Upper lobe of right lung (tissue), 1 donor: Measurements from ENCODE around the gene TMX1. TPM values are rescaled to one million over a fixed set of nuclear protein-coding genes. Genes with fewer than 3 reads are reported as not detected.
"Not testable (repeated sequence)": the region's sequence is repeated elsewhere in the genome, so short reads cannot be mapped to it uniquely, and the experiment has no call there.

ENCODE experiments used
- ATAC-seq: fragments of 200-7000 bp; cut with Tn5 transposase; one replicate; pipeline ENCODE4 v1.9.1; 2020; ENCODE audit warnings: mild to moderate bottlenecking, moderate library complexity
- DNase-seq: peaks from one replicate; pipeline ENCODE4 v3.0.0-alpha.2; 2020
- H3K27ac ChIP-seq: fragments of 200-600 bp; one replicate; pipeline ENCODE4 v1.8.0; 2022
- H3K27me3 ChIP-seq: fragments of 200-600 bp; one replicate; pipeline ENCODE4 v1.8.0; 2022; ENCODE audit warnings: mild to moderate bottlenecking
- H3K36me3 ChIP-seq: fragments of 200-600 bp; one replicate; pipeline ENCODE4 v1.8.0; 2022
- H3K4me1 ChIP-seq: fragments of 200-600 bp; one replicate; pipeline ENCODE4 v1.8.0; 2022
- H3K4me3 ChIP-seq: fragments of 200-600 bp; one replicate; pipeline ENCODE4 v1.8.0; 2022; ENCODE audit warnings: mild to moderate bottlenecking
- H3K9me3 ChIP-seq: fragments of 200-600 bp; one replicate; pipeline ENCODE4 v1.8.0; 2022
- CTCF ChIP-seq: fragments of 200-600 bp; IDR thresholded peaks from one replicate; pipeline ENCODE4 v1.8.0; 2022; ENCODE audit warnings: antibody characterized with exemption
- intact Hi-C: fragments of 100-400 bp; cut with DNase I; formaldehyde crosslinking; loops from one replicate; pipeline ENCODE4 v1.11.0; 2022
- total RNA-seq: library from RNA; stranded (reverse); fragmentation: NEBNext Ultra II Directional; extraction: Animal tissue kit (Norgen Biotek cat#: 25700); gene quantifications from one replicate; pipeline ENCODE4 v1.2.1, GENCODE V29; 2021
- donor health status: DM: no; HTN: yes; CAD: no; lungs with severe emphysema.

The TMX1 gene
- total RNA-seq, 1 donor from 2014 or later, result 31.8 TPM

- Histone ChIP-seq H3K4me3 (no peak overlapping the region), H3K4me1 (no peaks in the 10 kb centered on the region), H3K9me3 (no peaks in the 10 kb centered on the region), H3K27ac (no peak overlapping the region), H3K27me3 (no peaks in the 10 kb centered on the region), H3K36me3 (no peaks in the 10 kb centered on the region)
- no peak for TF ChIP-seq CTCF
- DNase-seq (no peak), ATAC-seq (no peak)
- intact Hi-C loops, result loop anchor here (10.0 kb wide), 1 partner anchor 252 kb away; no protein-coding TSS in a partner anchor
These were observed 23.4 kb upstream of the TMX1 start for GRCh38 chr14:51216602-51217001.

- Histone ChIP-seq H3K4me3 (no peak overlapping the region), H3K4me1 (no peaks in the 10 kb centered on the region), H3K36me3 (no peaks in the 10 kb centered on the region), H3K27me3 (no peaks in the 10 kb centered on the region), H3K9me3 (no peaks in the 10 kb centered on the region), H3K27ac (no peak overlapping the region)
- intact Hi-C loops, result loop anchor here (10.0 kb wide), 1 partner anchor 255 kb away; no protein-coding TSS in a partner anchor
- ATAC-seq, result no peak
- peak; percentile 65 for TF ChIP-seq CTCF
- no peak for DNase-seq
These were observed 20.3 kb upstream of the TMX1 start for GRCh38 chr14:51219473-51220448.

GRCh38 chr14:51223463-51223862 is 16.6 kb upstream of the TMX1 start:
- H3K9me3 ChIP-seq, H3K27me3 ChIP-seq, ATAC-seq, H3K4me1 ChIP-seq, intact Hi-C loops, H3K36me3 ChIP-seq, DNase-seq, H3K27ac ChIP-seq, H3K4me3 ChIP-seq: not testable (repeated sequence)

- Histone ChIP-seq H3K36me3 (no peaks in the 10 kb centered on the region), H3K27me3 (no peaks in the 10 kb centered on the region), H3K9me3 (no peaks in the 10 kb centered on the region), H3K4me1 (no peaks in the 10 kb centered on the region), H3K4me3 (no peak overlapping the region), H3K27ac (no peak overlapping the region)
- intact Hi-C loops, result no loop called here
- DNase-seq (no peak), ATAC-seq (no peak)
- no peak for TF ChIP-seq CTCF
These were observed 15.5 kb upstream of the TMX1 start for GRCh38 chr14:51224551-51224950.

DNA sequence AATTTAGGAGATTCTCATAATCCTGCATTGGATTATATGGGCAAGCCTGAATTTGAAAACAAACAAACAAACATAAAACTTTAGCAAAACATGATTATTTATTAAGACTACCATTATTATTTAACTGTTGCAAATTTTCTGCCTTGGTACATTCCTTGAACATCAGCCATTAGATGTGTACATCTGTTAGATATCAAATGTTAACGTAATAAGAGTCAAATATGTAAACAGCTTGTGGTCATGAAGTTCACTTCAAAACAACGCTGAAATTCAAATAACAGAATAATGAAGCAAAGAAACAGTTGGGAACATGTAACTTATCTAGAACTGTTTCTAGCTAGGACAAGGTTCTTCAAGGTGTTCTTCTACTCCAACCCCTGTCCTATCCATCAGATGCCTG is 14.3 kb upstream of the TMX1 start:
- DNase-seq (no peak), ATAC-seq (no peak)
- Histone ChIP-seq H3K4me3 (no peak overlapping the region), H3K9me3 (no peaks in the 10 kb centered on the region), H3K27ac (no peak overlapping the region), H3K27me3 (no peaks in the 10 kb centered on the region), H3K36me3 (no peaks in the 10 kb centered on the region), H3K4me1 (no peaks in the 10 kb centered on the region)
- intact Hi-C loops, result no loop called here
- no peak for TF ChIP-seq CTCF

DNA sequence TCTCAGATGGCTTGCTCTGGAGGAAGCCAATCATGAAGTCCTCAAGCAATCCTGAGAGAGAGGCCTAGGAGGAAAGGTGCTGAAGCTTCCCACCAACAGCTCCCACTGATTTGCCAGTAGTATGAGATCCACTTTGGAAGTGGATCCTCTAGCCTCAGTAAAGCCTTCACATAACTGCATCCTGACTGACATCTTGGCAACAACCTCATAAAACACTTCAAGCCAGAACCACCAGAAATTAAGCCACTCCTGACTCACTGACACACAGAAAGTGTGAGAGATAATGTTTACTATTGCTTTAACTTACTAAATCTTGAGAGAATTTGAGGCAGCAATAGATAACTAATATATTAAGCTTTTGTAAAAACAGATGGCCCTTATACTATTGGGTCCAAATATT is 11.7 kb upstream of the TMX1 start:
- ATAC-seq (no peak), DNase-seq (no peak)
- Histone ChIP-seq H3K4me1 (no peaks in the 10 kb centered on the region), H3K9me3 (no peaks in the 10 kb centered on the region), H3K36me3 (no peaks in the 10 kb centered on the region), H3K27me3 (no peaks in the 10 kb centered on the region), H3K27ac (no peak overlapping the region), H3K4me3 (no peak overlapping the region)
- no peak for TF ChIP-seq CTCF
- intact Hi-C loops, result no loop called here
